Calu3 (cell line): ENCODE measurements around the gene EIF5A. TPM values are rescaled to one million over a fixed set of nuclear protein-coding genes. Genes with fewer than 3 reads are reported as not detected.
A peak's percentile ranks its signal among the peaks of the same experiment; 100 is the strongest.

ENCODE experiments used
- BruUV-seq: library from RNA; stranded (reverse); fragments of 400-500 nt; replicated peaks from 2 replicates; lab custom pipeline; 2021; lab: Mats Ljungman, UMichigan
- CTCF ChIA-PET: fragments of 300-600 bp; sonication (Branson Sonifier 250); formaldehyde crosslinking; loops from one replicate; lab custom pipeline; 2022; ENCODE audit warnings: antibody characterized with exemption; lab: Charles Lee
- DNase-seq: peaks from one replicate; pipeline ENCODE4 v3.0.0; 2022
- H3K27ac Mint-ChIP-seq: one replicate; pipeline ENCODE4 v1.8.0; 2022; ENCODE audit warnings: mixed read lengths; ENCODE audit not compliant: unreplicated experiment
- H3K27me3 Mint-ChIP-seq: one replicate; pipeline ENCODE4 v1.8.0; 2022; ENCODE audit warnings: mixed read lengths; ENCODE audit not compliant: unreplicated experiment
- H3K36me3 Mint-ChIP-seq: one replicate; pipeline ENCODE4 v1.8.0; 2022; ENCODE audit warnings: mild to moderate bottlenecking, moderate library complexity, mixed read lengths; ENCODE audit not compliant: insufficient read depth, unreplicated experiment
- H3K4me1 Mint-ChIP-seq: one replicate; pipeline ENCODE4 v1.8.0; 2022; ENCODE audit warnings: mild to moderate bottlenecking, low read depth, mixed read lengths; ENCODE audit not compliant: unreplicated experiment
- H3K4me3 Mint-ChIP-seq: one replicate; pipeline ENCODE4 v1.8.0; 2022; ENCODE audit warnings: mild to moderate bottlenecking, low read depth, moderate library complexity, mixed read lengths; ENCODE audit not compliant: unreplicated experiment
- H3K9me3 Mint-ChIP-seq: one replicate; pipeline ENCODE4 v1.8.0; 2022; ENCODE audit warnings: low read depth, mixed read lengths; ENCODE audit not compliant: unreplicated experiment
- CTCF ChIP-seq: fragments of 200-600 bp; IDR thresholded peaks from one replicate; pipeline ENCODE4 v1.8.0; 2022; ENCODE audit warnings: antibody characterized with exemption; ENCODE audit not compliant: unreplicated experiment
- intact Hi-C: fragments of 100-400 bp; cut with micrococcal nuclease; formaldehyde crosslinking; loops from one replicate; pipeline ENCODE4 v1.10.0; 2022; ENCODE audit not compliant: unreplicated experiment
- total RNA-seq: library from RNA; stranded (reverse); gene quantifications from 2 replicates; pipeline ENCODE4 v1.2.3, GENCODE V29; 2022

The EIF5A gene
- total RNA-seq, 1 experiment from 2014 or later, result 608 TPM

GRCh38 chr17:7307686-7308624 lies 527 bp downstream of the EIF5A start:
- peak; percentile 48 for DNase-seq
- Mint-ChIP-seq H3K4me1 (peaks cover 26% of the 10 kb centered on the region), H3K9me3 (no peaks in the 10 kb centered on the region), H3K27ac (peak overlapping the region; percentile 97), H3K36me3 (peaks cover 64% of the 10 kb centered on the region), H3K4me3 (peak overlapping the region; percentile 81), H3K27me3 (no peaks in the 10 kb centered on the region)
- intact Hi-C loops, result no loop called here
- no peak for TF ChIP-seq CTCF
- CTCF ChIA-PET, result no interaction called here
- no TSS peak for BruUV-seq

GRCh38 chr17:7308625-7309433 lies 1.4 kb downstream of the EIF5A start:
- CTCF ChIA-PET, result no interaction called here
- Mint-ChIP-seq H3K4me3 (peak overlapping the region; percentile 81), H3K4me1 (peaks cover 26% of the 10 kb centered on the region), H3K27ac (peak overlapping the region; percentile 65), H3K36me3 (peaks cover 73% of the 10 kb centered on the region), H3K9me3 (no peaks in the 10 kb centered on the region), H3K27me3 (no peaks in the 10 kb centered on the region)
- TSS peak; percentile 71 for BruUV-seq
- intact Hi-C loops, result no loop called here
- no peak for TF ChIP-seq CTCF
- DNase-seq, result peak; percentile 74

GRCh38 chr17:7309628-7310027 lies 2.2 kb downstream of the EIF5A start:
- CTCF ChIA-PET, result no interaction called here
- no peak for DNase-seq
- no peak for TF ChIP-seq CTCF
- BruUV-seq, result no TSS peak
- Mint-ChIP-seq H3K4me3 (peak overlapping the region; percentile 81), H3K27me3 (no peaks in the 10 kb centered on the region), H3K4me1 (peaks cover 32% of the 10 kb centered on the region), H3K27ac (peak overlapping the region; percentile 14), H3K36me3 (peaks cover 81% of the 10 kb centered on the region), H3K9me3 (no peaks in the 10 kb centered on the region)
- intact Hi-C loops, result no loop called here

- no TSS peak for BruUV-seq
Measured at GRCh38 chr17:7311110-7311705, 3.8 kb downstream of the EIF5A start.

More at GRCh38 chr17:7311110-7311705, 3.8 kb downstream of the EIF5A start:
- Mint-ChIP-seq H3K9me3 (no peaks in the 10 kb centered on the region), H3K27ac (peak overlapping the region; percentile 21), H3K27me3 (no peaks in the 10 kb centered on the region), H3K4me1 (peaks cover 34% of the 10 kb centered on the region), H3K36me3 (peaks cover 97% of the 10 kb centered on the region), H3K4me3 (peak overlapping the region; percentile 81)
- no peak for TF ChIP-seq CTCF
- CTCF ChIA-PET, result interaction anchor here (0.6 kb wide), 1 partner anchor 22 kb away, joined by 10 read pairs; no protein-coding TSS in a partner anchor
- intact Hi-C loops, result no loop called here
- no peak for DNase-seq
